GM18511 (cell line): Measurements from ENCODE around the gene STARD3.

Experiments used
- ATAC-seq: cut with Tn5 transposase; IDR thresholded peaks from one replicate; pipeline ENCODE4 v1.9.1; 2021; ENCODE audit warnings: mild to moderate bottlenecking, moderate library complexity; ENCODE audit not compliant: unreplicated experiment

The STARD3 gene

DNA sequence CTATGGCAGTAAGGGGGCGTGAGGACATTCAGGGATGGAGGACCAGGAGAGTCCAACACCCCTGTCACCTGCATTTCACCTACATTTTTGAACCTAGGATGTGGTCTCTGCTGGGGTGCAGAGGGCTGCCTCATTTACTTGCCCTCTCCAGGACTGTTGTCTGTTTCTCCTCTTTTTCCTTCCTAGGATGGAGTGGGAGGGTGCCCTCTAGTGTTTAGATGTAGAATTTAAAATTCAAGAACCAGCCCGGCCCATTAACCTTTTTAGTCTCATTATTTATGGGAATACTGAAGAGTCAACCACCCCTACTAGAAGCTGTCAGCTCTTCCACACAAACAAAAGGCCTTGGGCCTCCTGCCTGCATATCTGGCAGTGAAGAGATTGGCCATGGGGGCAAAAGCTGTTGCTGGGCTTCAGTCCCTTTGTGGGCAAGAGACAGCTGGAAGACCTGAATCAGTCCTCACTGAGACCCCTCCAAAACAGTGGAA, 2.5 kb upstream of the STARD3 start:
- ATAC-seq, result no peak

DNA sequence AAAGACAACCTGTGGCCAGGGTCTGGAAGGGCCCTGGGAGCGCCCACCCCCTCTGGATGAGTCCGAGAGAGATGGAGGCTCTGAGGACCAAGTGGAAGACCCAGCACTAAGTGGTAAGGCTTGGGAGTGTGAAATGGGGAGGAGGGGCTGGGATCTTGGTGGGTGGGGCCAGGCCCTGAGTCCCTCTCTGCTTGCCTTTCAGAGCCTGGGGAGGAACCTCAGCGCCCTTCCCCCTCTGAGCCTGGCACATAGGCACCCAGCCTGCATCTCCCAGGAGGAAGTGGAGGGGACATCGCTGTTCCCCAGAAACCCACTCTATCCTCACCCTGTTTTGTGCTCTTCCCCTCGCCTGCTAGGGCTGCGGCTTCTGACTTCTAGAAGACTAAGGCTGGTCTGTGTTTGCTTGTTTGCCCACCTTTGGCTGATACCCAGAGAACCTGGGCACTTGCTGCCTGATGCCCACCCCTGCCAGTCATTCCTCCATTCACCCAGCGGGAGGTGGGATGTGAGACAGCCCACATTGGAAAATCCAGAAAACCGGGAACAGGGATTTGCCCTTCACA, 1.2 kb upstream of the STARD3 start:
- ATAC-seq, result no peak

DNA sequence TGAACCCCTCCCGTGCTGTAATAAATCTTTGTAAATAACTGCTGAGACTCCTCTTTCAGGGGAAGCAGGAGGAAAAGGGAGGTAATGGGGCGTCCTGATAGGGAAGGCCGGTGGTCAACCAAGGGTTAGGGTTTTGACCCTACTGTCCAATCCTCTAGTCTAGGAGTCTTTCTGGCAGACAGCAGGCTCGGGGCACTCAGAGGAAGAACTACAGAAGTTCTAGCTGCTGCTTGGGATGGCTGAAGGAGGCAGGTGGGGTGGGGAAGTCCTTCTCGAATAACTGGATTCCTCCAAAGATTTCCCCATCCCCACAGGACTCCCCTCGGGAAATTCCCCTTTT, 387 bp upstream of the STARD3 start:
- peak; percentile 27 for ATAC-seq

DNA sequence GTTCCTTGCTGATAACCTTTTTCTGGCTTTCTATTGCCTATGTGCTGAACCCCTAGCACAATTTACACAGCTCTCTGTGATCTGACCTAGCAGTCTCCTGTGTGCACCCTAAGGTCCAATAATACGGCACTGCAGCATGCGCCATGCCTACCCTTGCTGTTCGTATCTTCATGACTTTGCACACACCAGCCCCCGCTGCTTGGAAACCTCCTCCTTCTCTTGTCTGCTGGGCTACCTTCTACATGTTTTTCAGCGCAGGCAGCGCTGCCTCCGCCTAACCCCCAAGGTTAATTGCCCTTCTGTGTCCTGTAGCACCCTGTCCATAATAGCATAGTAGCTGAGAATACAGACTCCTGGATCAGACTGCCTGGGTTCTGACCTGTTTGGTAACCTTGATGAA, 1.4 kb downstream of the STARD3 start:
- no peak for ATAC-seq

DNA sequence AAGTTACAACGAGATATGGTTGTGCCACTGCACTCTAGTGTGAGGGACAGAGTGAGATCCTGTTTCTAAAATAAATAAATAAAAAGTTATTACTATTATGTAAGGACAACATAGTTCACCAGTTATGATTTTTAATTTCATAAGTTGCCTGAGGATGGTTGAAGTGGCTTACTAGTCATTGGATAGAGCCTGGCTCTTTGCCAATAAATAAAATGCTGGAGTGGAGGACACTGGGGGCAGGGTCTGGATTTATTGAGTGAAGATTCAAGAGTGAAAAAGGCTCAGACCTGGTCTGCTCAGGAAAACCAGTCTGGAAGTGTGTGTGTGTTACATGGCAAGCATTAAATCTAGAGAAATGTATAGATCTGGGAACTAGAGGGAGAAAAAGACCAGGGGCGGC, 2.1 kb downstream of the STARD3 start:
- no peak for ATAC-seq

DNA sequence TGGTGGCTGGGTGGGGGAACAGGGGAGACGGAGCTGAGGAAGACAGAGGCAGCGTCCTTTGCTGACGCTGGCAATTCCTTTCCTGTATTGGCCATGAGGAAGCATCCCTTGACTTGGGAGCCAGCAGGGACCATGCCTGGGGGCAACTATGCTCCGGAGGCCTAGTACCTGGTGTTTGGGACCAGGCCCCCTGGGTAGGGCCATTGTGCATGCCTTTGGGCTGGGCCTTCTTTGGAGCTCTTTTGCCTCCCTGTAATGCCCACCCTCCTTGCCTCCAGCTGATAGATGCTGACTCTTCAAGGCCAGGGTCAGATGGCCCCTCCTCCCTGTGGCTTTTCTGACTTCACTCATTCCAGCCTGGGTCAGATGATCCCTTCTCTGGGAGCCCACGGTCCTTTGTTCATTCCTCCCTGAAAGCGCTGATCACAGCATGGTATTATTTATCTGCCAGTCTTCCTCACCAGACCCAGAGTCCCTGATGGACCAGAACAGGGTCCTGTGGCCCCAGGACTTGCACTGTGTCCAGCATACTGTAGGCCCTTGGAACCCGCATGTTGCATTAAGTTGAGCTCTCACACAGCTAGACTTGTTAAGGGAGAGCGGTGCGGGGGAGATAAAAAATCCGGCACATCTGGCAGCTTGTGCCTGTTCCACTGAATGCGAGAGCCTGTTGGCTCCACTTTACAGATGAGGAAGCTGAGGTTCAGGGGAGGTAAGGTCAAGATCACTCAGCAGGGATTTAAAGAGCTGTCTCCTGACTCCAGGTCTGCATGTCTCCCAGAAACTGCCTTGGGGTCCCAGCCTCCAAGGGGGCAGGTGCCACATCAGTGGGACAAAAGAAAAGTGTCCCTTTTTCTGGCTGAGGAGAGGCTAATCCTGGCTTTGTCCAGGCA, 2.9 kb downstream of the STARD3 start:
- no peak for ATAC-seq

DNA sequence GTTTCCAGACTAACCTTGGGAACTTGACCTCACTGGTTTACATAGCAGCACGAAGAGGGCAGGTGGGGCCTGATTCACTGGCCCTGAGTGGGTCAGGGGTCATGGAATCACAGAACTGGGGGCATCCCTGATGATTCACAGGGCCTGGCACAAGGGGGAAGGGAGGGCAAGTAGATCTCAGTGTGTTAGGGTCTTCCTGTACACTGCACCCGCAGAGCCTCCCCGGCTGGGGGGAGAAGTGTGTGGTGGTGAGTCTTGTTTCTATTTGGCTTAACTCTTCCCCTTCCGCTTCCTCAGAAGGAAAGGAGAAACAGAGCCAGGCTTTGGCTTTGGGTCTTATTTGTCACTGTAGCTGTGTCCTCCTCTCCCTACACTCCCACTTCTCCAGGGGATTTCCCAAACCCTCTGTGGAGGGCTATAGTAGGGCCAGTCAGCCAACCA, 3.7 kb downstream of the STARD3 start:
- ATAC-seq, result no peak

DNA sequence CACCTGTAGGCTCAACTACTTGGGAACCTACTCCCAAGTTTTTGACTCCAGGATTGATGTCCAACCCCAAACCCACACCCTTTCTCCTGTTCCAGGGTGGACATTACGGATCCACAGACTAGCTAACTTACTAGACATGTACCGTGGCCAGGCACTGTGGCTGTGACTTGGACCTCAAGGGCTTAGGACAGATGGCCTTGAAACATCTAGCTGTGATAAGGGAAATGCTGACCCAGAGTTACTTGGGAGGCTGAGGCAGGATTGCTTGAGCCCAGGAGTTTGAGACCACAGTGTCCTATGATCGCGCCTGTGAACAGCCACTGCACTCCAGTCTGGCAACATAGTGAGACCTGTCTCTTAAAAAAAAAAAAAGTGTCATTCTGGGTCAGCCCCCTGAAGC, 4.2 kb downstream of the STARD3 start:
- no peak for ATAC-seq

DNA sequence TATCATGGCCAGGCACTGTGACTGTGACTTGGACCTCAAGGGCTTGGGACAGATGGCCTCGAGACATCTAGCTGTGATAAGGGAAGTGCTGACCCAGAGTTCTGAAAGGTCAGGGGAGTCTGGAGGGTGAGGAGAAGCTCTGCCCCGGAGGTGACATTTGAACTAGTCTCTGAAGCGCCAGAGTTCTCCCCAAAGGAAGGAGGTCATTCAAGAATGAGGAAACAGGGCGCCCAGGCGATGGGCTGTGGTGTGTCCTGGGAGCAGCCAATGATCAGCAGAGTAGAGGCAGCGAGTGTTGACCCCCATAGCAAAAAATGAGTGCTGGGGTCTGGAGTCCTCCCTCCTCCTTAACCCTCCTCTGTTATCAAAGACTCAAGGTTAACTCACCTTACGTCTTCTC, 4.9 kb downstream of the STARD3 start:
- no peak for ATAC-seq

DNA sequence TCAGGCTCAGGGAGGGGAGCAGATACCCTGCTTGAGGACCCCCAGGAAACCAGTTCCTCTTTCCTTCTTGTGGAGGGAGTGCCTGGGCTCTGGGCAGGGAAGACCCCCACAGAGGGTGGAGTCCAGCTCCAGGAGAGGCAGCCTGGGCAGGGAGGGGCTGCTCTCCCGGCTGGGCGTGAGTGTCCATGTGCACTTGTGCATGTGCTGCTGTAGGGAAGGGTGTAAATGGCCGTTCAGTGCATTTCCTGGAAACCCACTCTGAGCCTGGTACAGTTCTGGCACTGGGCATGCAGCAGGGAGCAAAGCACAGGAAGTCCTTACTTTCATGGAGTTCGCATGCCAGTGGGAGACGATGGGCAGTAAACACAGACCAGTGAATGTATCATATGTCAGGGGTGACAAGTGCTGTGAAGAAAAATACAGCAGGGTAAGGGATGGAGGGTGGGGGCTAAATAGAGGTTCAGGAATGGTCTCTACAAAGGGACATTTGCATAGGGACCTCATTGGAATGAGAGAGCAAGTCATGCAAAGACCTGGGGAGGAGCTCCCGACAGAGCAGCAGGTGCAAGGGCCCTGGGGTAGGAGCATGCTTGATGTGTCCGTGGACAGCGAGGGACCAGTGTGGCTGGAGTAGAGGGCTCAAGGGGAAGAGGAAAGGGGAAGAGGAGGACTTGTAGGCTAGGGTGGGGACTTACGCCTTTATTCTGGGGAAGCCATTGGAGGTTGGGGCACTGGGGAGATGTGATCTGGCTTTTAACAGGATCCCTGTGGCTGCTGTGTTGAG, 5.5 kb downstream of the STARD3 start:
- no peak for ATAC-seq

DNA sequence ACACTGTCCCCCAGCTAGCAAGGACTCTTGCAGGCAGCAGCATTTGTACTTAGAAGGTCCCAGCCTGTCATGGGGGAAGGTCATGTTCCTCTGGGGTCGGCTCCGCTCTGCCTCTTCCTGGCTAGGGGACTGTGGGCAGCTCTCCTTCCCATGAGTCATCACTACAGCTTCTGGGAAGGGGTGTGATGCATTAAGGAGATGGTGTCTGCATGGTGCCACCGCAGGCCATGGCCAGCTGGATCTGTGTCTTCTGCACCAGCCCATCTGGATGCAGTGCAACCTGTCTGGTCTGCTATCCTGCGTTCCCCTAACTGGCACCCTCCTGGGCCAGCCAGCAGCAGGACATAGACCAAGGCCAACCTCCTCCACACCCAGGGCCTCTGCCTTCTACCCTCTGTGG, 6.3 kb downstream of the STARD3 start:
- no peak for ATAC-seq

DNA sequence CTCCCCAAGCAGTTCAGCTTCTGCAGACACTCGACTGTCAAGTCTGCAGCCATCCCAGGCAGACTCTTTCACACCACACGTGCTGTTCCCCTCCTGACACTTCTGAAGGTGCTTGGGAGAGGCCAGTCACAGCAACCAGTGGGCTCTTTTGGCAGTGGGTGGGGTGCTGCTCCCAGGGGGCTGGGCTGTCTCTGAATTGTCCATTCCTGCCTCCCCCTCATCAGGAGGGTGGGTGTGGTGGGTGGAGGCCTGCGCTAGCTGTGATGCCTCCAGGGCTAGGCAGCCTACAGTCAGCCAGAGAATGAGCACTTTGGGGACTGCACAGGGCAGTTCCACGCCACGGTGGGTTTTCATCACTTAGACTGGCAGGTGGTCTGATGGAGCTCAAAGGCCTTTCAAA, 10.3 kb downstream of the STARD3 start:
- no peak for ATAC-seq

DNA sequence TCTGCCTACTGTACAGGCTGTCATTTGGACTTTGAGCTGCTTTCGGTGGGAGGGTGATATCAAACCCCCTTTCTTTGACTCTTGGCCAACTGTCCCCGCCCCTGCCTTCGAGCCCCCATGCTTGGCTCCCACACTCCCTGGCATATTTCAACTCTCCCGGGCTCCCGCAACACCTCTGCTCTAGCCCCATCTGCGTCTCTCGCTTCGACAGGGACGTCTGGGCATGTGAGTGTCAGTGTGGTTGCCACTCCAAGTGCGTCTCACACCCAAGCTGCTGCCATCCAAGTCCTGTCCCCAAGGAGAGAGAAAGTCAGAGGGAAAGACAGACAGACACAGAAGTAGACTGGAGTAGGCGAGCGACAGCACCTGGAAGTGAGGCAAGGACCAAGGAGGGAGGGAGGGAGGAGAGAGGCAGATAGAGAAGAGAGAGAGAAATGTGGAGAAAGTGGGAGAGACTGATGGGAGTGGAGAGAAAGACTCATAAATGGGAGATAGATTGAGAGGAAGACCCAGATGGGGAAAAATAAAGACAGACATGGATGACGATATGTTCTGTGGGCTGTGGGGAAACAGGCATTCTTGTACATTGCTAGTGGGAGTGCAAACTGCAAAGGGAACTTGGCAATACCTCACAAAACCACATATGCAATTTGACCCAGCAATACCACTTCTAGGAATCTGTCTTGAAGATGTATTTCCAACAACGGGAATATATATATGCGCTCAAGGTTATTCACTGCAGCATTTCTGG, 11.8 kb downstream of the STARD3 start:
- no peak for ATAC-seq

DNA sequence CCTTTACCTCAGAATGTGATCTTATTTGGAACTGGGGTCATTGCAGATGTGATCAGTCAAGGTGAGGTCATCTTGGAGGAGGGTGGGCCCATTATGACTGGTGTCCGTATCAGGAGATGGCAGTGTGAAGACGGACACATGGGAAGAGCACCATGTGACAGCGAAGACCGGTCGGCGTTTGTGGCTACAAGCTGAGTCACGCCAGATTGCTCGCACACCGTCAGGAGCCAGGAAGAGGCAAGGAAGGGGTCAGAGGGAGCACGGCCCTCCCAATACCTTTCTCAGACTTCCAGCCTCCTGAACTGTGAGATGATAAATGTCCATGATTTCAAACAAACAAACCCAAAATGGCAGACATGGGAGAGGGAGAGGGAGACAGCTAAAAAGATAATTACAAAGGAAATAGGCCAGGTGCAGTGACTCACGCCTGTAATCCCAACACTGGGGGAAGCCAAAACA, 13.2 kb downstream of the STARD3 start:
- no peak for ATAC-seq

DNA sequence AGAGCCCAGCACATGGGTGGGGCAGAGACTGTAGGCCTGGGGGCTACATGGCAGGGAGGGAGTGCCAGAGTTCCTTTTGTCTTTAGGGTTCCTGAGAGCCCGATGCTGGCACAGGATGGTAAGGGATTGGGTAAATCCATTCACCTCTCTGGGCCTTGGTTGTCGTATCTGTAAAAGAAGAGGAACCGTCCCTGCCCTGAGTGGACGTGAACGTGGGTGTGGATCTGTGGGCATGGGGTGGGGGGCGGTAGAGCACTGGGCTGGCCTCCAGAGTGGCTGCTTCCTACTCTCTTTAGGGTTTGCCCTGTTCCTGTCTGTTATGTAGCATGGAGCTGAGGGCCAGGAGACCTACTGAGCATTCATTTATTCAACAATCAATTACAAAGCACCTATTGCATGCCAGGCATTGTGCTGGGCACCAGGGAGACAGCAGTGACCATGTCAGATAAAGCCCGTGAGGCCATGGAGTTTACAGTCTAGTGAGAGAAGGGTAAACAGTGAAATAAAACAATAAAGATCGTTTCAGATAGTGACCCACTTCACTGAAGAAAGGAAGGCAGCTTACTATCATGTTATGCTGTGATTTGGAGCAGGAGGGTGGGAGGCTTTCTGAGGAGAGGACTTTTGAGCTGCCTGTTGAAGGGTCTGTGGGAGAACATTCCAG, 15.1 kb downstream of the STARD3 start:
- ATAC-seq, result no peak

DNA sequence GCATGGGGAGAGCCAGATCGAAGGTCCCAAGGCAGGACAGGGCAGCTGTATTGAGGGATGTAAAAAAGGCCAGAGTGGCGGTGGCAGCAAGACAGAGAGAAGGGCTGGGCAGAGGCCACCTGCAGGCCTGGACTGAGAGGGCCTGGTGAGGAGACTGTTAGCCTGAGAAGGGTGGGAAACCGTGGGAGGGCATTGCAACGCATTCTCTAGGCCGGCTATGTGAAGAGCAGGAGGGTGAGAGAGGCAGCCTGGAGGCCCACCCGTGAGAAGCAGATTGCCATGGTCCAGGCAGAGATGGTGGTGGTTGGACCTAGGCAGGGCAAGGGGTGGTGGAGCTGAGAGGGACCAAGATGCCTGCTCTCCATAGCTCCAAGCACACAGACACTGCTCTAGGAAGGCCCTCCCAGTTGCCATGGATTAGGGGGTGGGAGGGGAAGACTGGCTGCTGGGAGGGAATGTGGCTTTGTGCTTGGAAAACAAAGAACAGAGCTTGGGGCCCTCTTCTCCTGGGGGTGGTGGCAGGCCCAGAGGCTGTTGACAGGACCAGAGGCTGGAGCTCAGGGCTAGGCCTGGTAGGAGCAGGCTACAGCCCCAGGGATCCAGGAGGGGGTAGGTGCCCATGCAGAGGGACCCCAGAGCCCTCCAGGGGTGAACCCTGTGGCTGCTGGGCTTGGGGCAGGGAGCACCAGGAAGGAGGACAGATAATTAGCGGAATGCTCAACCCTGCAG, 15.8 kb downstream of the STARD3 start:
- no peak for ATAC-seq

DNA sequence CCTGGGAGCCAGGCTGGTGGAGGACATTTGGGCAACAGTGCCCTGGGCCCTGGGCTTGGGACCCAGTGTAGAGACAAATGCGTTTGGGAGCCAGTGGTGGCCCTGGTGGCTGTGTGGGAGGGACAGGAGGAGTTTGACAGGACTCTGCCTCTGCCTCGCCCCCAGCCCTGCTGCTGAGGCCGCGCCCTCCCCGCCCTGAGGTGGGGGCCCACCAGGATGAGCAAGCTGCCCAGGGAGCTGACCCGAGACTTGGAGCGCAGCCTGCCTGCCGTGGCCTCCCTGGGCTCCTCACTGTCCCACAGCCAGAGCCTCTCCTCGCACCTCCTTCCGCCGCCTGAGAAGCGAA, 16.3 kb downstream of the STARD3 start:
- ATAC-seq, result no peak

DNA sequence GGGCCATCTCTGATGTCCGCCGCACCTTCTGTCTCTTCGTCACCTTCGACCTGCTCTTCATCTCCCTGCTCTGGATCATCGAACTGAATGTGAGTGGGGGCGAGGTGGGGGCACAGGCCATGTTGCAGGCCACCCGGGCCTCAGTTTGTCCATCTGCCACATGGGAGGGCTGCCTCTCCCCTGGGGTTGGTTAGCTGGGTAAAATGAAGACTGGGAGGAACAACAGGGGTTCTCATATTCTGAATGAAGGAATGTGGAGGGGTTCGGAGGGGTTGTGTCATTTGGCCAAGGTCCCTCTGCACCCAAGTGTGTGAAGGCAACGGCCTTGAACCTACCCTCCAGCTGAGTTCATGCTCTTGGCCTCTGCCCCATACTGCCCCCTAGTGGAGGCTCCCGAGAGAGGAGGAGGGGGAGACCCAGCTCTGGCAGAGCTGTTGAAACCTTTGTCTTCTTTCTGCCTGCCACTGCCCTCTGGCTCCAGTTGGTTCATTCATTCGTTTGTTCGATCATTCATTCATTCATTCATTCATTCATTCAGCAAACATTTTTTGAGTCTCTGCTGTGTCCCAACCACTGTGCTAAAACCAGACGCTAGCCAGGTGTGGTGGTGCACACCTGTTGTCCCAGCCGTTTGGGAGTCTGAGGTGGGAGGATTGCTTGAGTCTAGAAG, 16.9 kb downstream of the STARD3 start:
- no peak for ATAC-seq

DNA sequence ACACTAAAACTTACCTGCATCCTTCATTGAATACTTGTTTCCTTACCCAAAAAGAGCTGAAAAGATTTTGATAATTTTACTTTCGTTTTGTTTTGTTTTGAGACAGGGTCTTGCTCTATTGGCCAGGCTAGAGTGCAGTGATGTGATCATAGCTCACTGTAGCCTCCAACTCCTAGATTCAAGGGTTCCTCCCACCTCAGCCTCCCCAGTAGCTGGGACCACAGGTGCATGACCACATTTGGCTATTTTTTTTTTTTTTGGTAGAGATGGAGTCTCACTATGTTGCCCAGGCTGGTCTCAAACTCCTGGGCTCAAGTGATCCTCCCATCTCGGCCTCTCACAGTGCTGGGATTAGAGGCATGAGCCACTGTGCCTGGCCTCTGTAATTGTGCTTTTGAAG, 18.2 kb downstream of the STARD3 start:
- ATAC-seq, result no peak
